Pons (tissue), 1 donor: ENCODE data around the gene CNTROB.

Experiments
- DNase-seq: peaks from one replicate; pipeline ENCODE4 v3.0.0-alpha.2; 2016; ENCODE audit warnings: low spot score

Gene CNTROB

DNA sequence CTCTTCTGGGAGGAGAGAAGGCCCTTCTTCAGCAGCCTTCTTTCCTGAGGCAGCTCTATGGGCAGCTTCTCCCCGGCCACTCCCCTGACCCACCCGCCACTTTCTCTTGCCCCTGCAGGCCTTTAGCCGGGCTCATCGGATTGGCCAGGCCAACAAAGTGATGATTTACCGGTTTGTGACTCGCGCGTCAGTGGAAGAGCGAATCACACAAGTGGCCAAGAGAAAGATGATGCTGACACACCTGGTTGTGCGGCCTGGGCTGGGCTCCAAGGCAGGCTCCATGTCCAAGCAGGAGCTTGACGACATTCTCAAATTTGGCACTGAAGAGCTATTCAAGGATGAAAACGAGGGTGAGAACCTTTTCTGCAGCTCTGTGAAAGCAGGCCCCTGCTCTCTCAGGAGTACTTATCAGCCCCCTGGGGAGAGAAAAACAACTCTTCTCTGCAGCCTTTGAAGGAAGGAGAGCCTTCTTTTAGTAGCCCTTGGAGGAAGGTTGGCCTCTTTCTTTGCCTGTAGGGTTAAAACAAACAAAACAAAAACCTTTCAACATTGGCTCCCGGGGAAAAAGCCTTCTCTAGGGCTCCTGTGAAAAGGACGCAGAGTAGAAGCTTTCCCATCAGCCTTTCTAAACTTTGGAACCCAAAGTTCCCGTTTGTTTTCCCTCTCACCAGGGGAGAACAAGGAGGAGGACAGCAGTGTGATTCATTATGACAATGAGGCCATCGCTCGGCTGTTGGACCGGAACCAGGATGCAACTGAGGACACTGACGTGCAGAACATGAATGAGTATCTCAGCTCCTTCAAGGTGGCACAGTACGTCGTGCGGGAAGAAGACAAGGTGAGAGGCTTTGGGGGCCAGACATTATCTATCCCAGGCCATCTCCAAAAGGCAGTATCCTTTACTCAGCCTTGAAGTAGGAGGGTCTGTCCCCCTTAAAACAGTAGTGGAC is 28.6 kb upstream of the CNTROB start:
- DNase-seq, result peak; percentile 17

DNA sequence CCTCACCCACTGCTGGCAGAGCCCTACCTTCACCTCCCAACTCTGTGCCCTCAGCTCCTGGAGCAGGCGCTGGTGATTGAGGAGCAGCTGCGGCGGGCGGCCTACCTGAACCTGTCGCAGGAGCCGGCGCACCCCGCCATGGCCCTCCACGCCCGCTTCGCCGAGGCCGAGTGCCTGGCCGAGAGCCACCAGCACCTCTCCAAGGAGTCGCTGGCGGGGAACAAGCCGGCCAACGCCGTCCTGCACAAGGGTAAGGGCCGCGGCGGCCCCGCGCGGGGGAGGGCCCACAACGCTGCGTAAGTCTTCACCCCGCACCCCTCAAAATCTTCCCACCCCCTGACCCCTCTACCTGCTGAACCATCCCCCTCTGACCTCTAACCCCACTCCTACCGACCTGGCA is 22.9 kb upstream of the CNTROB start:
- no peak for DNase-seq

DNA sequence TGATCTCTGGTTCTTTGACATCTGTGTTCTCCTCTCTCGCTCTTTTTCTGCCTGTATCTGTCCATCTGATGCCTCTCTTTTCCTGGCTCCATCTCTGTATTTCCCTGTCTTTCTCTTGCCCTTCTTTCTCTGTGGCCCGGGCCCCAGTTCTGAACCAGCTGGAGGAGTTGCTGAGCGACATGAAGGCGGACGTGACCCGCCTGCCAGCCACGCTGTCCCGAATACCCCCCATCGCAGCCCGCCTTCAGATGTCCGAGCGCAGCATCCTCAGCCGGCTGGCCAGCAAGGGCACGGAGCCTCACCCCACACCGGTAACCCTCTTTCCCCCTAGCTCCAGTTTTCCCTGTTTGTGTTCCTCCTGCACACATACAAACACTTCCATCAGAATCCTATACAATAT is 21.7 kb upstream of the CNTROB start:
- no peak for DNase-seq

DNA sequence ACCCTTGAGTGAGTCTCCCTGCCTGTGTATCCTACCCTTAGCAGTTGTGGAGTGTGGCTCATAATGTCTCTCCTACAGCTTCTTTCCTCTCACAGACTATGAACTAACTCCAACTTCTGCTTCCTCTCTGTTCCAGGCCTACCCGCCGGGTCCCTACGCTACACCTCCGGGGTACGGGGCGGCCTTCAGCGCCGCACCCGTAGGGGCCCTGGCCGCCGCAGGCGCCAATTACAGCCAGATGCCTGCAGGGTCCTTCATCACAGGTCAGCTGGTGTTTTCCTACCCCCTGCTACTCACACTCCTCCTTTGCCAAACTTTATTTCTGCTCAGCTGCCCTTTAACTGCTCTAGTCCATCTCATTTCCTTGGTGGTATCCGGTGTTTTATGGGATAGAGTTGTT is 21.3 kb upstream of the CNTROB start:
- no peak for DNase-seq

DNA sequence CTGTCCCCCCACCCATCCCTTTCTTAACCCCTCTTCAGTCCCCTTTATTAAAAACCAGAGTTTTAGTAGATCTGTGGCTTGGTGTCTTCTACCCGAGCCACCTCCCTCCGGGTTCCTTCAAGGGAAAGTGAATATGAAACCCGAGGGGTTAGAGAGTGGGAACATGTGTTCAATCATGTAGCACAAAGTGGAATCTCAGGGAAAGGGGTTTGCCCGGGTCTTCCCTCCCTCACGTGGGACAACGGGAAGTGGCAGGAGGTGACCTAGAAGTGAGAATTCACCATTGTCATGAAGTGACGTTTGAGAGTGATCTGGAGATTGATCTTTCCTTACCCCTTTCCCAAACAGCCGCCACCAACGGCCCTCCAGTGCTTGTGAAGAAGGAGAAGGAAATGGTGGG is 20.9 kb upstream of the CNTROB start:
- DNase-seq, result no peak

DNA sequence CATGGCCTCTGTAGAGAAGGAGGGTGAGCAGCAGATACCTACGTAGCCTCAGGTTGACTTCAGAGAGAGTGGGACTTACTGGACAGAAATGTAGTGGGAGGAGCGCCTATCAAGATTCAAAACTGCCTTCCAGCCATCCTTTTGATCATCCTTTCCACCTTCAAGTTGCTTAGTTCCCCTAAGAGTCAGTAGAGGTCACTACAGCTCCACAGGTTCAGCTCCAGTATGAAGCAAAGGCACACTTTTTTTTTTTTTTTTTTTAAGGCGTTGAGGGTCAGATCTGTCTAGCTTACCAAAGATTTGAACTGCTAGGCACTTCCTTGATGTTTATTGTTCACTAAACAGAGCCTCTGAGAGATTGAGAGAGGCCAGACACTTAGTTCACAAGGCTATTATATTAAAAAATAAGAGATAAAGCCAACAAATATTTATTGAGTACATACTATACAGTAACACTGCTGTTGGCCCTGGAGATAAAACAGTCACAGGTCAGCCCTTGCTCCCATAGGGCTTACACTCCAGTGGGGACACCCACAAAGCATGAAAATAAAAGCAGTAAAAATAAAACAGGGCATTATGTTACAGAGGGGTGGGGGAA is 19.0 kb upstream of the CNTROB start:
- peak; percentile 86 for DNase-seq

DNA sequence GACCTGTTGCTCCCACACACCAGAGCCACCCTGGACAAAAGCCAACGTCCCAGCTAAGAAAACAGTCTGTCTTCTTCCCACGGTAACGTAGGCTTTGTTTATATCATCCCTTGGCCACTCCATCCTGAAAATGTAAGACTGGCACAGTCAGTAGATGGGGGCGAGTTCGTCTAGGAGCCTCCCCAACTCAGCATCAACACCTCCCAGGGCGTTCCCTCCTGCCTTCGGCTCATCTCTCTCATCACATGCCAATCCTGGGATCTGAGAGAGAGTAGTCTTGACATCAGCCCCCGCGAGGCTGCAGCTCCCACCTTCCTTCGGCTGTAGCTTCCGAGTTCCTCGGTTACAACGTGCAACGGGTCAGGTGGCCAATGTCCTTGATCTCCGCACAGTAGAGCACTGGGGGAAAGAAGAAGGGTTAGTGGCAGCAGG is 16.8 kb upstream of the CNTROB start:
- DNase-seq, result peak; percentile 57

DNA sequence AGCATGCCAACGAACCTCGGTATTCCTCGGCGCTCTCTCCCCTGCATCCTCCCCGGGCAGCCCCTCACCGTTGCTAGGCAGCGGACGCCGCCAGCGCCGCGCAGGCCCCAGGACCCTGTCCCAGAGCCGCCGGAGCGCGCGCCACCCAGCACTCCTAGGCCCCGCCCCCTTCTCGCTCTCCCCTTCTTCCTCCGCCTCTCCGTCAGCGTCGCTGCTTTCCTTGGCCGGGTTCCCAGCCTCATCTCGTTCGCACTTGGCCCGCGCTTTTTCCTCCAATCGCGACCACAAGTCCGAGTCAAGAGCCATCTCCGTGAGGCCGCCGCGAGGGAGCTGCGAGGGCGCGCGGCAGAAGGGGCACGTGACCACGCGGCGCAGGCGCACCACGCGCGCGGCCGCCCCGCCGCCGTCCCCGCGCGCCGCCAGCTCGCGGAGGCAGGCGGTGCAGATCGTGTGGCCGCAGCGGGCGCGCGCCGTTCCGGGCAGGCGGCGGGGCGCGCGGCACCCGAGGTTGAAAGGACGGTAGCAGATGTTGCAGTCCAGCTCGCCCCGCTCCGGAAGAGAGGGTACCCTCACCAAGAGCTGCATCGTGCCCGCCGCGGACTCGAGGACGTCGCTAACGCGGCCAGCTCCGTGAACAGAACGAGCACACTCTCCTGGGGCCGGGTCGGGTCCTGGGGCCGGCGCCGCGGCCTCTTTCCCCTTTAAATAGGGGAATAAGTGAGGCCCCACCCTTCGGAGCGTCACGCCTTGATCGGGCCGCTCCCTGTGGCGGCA is 16.2 kb upstream of the CNTROB start, which contains the start of gene RNF227:
TSS of gene RNF227 (minus strand) at position 679 of the 774 bp plus-strand sequence. CDS start at position 585, 94 bp downstream.
- DNase-seq, result peak; percentile 79

DNA sequence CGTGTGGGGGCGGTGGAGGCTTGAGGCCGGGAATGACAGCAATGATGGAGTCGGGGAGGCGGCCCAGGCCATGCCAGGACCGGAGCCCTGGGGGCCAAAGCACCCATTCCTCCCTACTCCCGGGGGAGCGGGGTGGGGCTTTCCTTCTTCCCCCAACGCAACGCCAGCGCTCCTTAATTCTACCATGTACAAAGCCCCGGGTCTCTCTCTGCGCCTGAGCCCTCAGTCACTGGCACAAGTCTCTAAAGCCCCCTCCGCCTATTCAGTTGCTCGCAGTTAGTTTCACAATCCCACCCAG is 15.7 kb upstream of the CNTROB start:
- DNase-seq, result no peak

DNA sequence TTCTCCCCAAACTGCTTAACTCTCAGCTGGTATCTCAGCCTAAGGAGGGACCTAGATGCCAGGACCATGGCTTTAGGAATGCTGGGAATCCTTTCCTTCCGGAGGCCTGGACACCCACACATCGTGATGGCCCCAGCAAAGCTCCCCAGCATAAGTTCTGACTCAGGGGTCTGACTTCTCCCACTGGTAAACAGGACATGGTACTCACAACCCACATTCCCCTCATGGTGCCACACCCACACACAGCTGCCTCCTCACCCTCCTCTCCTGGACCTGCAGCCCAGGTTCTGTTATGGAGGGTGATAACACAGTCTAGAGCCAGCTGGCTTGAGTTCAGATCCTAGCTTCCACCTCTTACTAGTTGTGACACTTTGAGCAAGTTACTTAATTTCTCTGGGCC is 15.2 kb upstream of the CNTROB start:
- DNase-seq, result no peak

DNA sequence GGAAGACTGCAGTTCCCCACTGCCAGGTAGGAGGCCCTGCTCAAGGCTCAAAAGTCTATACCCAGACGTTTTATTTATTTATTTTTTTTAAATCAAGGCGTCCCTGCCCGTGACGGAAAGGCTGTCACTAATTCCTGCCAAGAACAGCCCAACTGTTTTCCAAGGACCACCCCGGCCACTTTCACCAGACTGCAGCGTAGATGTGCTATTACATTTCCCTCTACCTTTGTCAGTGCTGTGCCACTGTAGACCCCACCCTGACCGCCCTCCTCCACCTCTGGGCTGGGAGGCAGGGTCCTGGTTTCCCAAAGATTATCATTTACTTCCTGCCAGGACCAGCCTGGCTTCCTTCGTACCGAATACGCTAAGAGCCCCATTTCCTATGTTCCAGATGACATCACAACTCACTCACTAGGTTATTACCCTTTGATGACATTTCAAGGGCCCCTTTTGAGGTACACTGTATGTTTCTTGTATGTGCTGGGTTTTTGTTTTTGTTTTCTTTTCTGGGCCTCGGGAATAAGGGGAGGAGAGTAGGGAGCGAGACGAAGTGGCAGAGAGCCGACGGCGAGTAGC is 9.6 kb upstream of the CNTROB start:
- no peak for DNase-seq

DNA sequence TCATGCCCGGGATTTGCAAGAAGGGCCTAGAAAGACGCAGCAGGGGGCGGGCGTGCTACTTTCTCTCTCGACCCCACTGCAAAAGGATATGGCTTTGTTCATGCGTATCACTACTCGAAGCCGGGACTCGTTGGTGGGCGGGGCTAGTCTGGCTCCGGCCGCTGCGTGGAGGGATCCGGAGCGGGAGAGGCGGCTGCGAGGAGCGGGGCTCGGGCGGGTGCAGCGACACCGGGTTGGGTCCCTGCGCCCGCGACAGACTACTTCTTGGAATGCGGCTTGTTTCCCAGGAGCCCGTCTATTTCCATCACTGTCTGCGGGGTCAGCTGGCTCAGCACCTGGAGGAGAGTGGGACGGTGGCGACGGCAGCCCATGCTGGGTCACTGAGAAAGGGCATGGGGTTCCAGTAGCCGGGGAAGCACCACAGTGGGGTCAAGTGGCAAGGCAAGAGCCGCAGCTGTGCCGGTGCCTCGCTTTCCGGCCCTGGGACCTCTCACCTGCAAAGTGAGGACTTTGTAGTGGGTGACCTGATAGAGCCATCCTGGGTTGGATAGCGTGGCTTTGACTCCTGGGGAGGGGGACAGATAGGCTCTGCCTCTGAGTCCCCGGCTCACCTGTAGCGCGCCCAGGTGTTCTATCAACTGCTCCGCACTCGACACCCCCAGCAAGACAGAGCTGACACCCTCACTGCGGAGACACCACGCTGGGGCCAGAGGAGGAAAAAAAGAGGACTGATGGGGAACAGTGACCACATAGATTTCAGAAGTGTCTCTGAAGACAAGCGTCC is 9.0 kb upstream of the CNTROB start:
- DNase-seq, result peak; percentile 53

DNA sequence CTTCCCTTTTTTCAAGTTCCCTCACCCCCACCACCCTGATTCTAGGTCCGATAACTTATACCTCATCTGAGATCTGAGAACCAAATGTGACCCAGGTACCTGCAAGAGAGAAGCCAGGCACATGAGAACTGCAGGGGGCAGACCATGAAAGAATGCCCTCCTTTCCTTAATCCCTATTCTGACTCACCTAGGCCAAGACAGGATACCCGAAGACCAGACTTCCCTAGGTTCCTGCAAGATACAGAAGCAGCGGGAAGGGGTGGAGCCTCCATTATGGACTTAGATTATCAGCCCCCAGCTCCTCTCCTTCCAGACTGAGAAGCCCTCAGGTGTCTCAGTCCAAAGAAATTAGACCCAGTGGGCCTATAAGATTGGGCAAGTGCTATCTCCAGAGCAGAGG is 4.4 kb upstream of the CNTROB start:
- DNase-seq, result no peak

DNA sequence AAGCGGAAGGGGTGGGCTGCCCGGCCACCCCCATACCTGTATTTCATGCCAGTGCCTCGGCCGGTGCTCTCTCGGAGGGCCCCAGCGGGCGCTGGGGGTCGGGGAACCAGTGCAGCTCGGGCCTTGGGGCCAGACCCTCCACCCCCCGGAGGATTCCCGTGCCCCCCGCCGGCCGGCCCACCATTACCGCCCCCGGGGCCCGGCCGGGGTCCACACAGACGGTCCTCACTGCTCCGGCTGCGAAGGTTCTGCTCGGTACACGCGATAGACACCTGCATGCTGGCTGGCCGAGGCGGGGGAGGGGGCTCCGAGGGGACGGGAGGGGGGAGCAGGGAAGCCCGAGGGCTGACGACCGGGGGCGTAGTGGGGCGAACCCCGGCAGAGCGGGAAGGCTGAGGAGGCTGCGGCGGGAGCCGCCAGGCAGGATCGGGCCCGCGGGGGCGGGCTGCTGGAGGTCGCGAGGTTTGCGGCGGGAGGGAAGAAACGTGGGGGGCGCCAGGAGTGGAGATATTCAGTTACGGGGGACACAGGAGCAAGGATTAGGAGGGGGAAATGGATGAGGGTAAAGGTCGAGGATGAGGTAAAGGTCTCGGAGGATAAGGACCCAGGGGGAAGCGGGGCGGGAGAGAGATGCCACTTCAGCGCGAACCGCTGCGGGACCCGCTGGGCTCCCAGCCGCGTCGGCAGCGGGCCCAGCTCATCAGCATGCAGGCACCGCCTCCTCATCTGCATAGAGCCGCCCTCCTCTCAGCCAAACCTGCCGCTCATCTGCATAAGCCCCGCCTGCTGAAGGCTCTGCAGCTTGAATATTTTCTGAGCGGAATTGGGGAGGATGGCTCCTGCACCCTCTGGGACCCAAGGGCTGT is 2.6 kb upstream of the CNTROB start, which contains the start of gene KCNAB3:
TSS of gene KCNAB3 (minus strand) at position 699 of the 866 bp plus-strand sequence. CDS start at position 278, 421 bp downstream.
- DNase-seq, result peak; percentile 47

DNA sequence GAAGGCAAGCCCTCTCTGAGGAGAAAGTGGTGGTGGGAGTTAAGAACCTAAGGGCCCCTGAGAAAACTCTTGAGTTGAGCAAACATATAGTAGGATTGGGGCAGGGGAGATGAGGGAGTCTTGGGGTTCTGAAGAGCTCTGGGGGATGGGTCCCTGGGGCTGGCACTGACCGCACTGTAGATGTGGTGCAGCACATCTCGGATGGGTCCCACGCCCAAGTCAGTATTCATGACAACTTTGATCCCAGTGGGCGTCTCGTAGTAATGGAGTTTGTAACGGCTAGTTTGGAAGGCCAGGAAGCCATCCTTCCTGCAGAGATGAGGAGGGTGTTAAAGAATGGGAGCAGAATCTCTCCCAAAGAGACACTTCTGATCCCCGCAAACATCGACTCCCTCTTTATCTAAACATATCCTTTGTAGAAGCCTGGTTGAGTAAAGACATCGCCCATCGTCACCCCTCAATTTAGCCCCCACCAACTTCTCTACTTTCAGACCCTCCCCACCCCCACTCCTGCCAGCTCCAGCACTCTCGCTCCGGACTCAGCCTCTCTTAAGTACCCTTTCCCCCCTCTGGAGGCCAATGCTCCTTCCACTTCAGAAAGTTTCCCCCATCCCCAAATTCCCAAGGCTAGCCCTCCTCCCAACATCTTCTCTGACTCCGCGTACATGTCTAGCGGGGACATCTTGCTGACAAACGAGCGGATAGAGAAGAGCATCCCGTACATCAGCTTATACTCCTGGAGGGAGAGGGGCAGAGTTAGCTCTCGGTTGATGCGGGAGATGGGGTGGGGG is 970 bp upstream of the CNTROB start:
- no peak for DNase-seq

DNA sequence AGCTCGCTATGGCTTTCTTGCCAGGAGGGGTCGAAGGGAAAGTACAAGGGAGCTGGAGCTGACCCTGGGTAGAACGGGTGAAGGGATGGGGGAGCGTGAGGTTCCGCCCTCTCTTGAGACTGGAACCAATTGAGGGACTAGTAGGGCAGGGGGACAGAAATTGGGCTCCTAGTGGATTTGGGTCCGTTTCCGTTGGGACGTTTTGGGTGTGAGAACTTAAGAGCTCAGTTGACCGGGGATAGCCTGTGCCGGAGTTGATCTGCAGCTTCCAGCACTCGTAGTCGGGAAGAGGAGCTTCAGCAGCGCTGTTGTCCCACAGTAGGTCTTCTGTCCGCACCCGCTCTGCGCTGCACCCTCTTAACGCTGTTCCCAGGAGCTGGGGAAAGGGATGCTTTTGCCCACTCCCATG is 481 bp downstream of the CNTROB start:
- DNase-seq, result peak; percentile 32

DNA sequence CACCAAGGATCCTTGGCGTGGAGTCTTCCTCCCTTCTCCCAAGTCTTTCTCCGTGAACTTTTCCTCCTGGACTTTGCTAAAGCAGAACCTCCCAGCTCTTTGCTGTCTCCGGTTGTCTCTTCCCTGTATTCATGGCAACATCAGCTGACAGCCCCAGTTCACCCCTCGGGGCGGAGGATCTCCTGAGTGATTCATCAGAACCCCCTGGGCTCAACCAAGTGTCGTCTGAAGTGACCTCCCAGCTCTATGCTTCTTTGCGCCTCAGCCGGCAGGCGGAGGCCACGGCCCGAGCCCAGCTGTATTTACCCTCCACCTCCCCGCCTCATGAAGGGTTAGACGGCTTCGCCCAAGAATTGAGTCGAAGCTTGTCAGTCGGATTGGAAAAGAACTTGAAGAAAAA is 943 bp downstream of the CNTROB start:
- DNase-seq, result peak; percentile 15

DNA sequence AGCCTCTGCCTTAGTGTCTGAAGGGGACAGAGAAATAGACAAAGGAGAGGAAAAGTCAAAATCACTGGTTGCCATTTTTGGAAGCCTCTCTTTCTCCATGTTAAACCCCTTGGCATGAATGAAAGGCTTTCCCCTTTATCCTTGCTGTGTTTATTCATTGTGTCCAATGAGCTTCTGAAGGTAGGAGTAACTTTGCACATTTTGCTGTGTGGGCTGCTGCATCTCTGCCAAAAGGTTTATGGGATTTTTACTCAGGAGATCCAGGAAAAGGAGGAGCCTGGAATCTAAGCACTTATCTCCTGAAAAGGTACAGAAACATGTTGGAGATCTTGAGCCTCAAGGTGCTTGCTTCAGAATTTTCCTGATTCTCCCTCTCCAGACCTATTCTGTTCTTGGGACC is 3.9 kb downstream of the CNTROB start:
- no peak for DNase-seq

DNA sequence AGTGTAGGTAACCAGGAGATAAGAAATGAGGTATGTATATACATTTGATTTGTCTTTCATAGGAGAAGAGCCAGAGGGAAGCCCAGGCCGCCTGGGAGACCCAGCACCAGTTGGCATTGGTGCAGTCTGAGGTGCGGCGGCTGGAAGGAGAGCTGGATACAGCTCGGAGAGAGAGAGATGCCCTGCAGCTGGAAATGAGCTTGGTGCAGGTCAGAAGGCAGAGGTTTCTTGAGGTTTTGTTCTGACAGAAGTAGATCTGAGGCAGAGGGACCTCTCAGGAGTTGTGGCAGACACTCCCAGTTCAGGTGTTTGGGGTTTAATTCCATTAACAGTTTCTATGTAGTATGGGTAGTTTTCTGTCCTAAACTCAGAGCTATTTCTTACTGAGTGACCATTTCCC is 8.0 kb downstream of the CNTROB start:
- DNase-seq, result no peak

DNA sequence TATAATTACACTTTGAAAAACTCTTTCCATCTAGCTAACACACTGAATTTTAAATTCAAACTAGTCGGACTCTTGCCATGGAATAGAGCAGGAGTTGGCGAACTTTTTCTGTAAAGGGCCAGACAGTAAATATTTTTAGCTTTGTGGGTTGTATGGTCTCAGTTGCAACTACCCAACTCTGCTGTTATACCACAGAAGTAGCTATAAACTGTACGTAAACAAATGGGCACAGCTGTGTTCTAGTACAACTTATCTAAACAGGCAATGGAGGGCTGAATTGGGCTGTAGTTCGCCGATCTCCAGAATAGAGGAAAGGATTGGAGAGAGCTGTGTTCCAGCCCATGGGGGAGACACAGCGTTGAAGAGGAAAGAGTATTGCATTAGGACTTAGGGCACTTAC is 8.7 kb downstream of the CNTROB start:
- no peak for DNase-seq
